Measurements from ENCODE around the gene RPUSD1. TPM values are rescaled to one million over a fixed set of nuclear protein-coding genes. Genes with fewer than 3 reads are reported as not detected.

Gene RPUSD1
- total RNA-seq, 2 experiments from 2014 or later, result 12.8 to 15.0 TPM

DNA sequence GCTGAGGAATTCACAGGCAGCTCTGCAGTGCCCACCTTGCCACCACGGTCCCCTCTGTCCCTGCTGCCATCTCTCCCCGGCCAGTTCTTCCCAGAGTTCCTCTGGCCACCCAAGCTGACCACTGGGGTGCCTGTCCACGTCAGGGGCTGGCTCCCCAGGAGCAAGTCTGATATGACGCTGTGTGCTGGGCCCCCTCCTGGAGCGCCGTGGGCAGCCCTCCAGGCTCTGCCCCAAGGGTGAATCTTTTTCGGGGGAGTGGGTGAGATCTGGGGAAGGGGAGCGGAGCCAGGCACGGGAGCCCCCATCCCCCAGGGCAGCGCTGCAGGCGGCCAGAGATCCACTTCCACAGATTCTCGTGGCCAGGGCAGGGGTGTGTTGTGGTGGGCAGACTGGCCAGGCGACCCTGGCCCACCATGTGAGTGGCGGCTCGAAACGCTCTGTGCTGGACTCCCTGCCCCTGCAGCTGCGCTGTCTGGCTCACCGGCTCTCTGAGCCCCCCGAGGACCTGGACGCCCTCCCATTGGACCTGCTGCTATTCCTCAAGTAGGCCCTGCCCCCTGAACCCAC, 23.9 kb downstream of the RPUSD1 start:
- ATAC-seq (ENCODE audit: poor library complexity) (no peak), DNase-seq (peak in 1 of 14 experiments; percentile 8)
- no peaks in the 10 kb centered on the region for H3K27me3 Mint-ChIP-seq
- no peak overlapping the region for H3K27ac ChIP-seq (ENCODE audit: low read depth in 1 of 2, low read length in 2 of 2)
- H3K27ac Mint-ChIP-seq, result no peak overlapping the region
- H3K36me3 ChIP-seq (ENCODE audit: insufficient read depth, low read length), result no peaks in the 10 kb centered on the region
- no peaks in the 10 kb centered on the region for H3K9me3 ChIP-seq (ENCODE audit: control insufficient read depth in 1 of 2, insufficient read depth in 1 of 2, low read length in 2 of 2)
- no peak overlapping the region for H3K4me3 Mint-ChIP-seq
- POLR2A ChIA-PET, result no interaction called here
- H3K27me3 ChIP-seq (ENCODE audit: control insufficient read depth in 1 of 2, insufficient read depth in 2 of 2, low read length in 2 of 2), result peaks cover 0 to 1% of the 10 kb centered on the region in 2 experiments
- TF ChIP-seq, protein P1, sequence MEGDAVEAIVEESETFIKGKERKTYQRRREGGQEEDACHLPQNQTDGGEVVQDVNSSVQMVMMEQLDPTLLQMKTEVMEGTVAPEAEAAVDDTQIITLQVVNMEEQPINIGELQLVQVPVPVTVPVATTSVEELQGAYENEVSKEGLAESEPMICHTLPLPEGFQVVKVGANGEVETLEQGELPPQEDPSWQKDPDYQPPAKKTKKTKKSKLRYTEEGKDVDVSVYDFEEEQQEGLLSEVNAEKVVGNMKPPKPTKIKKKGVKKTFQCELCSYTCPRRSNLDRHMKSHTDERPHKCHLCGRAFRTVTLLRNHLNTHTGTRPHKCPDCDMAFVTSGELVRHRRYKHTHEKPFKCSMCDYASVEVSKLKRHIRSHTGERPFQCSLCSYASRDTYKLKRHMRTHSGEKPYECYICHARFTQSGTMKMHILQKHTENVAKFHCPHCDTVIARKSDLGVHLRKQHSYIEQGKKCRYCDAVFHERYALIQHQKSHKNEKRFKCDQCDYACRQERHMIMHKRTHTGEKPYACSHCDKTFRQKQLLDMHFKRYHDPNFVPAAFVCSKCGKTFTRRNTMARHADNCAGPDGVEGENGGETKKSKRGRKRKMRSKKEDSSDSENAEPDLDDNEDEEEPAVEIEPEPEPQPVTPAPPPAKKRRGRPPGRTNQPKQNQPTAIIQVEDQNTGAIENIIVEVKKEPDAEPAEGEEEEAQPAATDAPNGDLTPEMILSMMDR (IDR thresholded peaks at IDR 0.05), result no peak
- no peaks in the 10 kb centered on the region for H3K4me1 ChIP-seq (ENCODE audit: insufficient read depth, low read length)
- H3K4me3 ChIP-seq (ENCODE audit: low read length), result no peak overlapping the region
- intact Hi-C loops (cut with DNase I, micrococcal nuclease), result no loop called here
- no peaks in the 10 kb centered on the region for H3K36me3 Mint-ChIP-seq (ENCODE audit: low read depth)
- H3K4me1 Mint-ChIP-seq (ENCODE audit: low read depth), result no peaks in the 10 kb centered on the region
- CTCF ChIA-PET, result no interaction called here
- no peaks in the 10 kb centered on the region for H3K9me3 Mint-ChIP-seq

DNA sequence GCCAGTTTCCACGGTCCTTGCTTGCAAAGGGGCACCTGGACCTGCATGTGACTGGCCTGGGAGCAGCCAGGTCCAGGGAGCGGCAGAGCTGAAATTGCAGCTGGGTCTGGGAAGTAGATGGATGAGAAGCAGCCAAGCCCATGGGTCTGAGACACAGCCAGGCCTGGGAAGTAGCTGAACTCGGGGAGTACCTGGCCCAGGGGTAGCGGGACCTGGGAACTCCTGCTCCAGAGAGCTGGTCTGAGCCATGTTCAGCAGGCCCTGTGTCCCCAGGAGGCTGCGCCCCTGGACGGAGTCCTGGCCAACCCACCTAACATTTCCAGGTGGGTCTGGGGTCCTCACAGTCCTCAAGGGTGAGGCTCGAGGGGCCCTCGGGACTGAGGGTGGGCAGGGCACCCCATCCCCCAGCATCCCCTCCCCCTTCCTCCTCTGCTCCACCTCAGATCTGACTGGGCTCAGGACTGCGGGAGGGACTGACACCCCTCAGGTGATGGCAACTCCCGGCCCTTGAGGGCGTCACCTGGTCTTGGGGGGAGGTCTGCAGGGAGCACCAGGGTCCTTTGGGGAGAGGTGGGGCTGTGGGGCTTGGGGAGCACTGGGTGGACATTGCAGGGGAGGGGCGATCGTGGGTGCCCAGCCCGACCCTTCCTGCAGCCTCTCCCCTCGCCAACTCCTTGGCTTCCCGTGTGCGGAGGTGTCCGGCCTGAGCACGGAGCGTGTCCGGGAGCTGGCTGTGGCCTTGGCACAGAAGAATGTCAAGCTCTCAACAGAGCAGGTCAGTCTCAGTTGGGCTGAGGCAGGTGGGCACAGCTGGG, 24.6 kb downstream of the RPUSD1 start:
- H3K27me3 Mint-ChIP-seq, result no peaks in the 10 kb centered on the region
- H3K27me3 ChIP-seq (ENCODE audit: control insufficient read depth in 1 of 2, insufficient read depth in 2 of 2, low read length in 2 of 2), result no peaks in the 10 kb centered on the region
- DNase-seq, result peak in 1 of 14 experiments; percentile 22
- no peak overlapping the region for H3K27ac ChIP-seq (ENCODE audit: low read depth in 1 of 2, low read length in 2 of 2)
- no peaks in the 10 kb centered on the region for H3K9me3 Mint-ChIP-seq
- H3K4me3 ChIP-seq (ENCODE audit: low read length), result no peak overlapping the region
- H3K4me1 ChIP-seq (ENCODE audit: insufficient read depth, low read length), result no peaks in the 10 kb centered on the region
- intact Hi-C loops (cut with DNase I, micrococcal nuclease), result no loop called here
- no peaks in the 10 kb centered on the region for H3K4me1 Mint-ChIP-seq (ENCODE audit: low read depth)
- no peaks in the 10 kb centered on the region for H3K36me3 Mint-ChIP-seq (ENCODE audit: low read depth)
- ChIA-PET POLR2A (no interaction called here), CTCF (no interaction called here)
- TF ChIP-seq, protein P1 (IDR thresholded peaks at IDR 0.05), result no peak
- no peaks in the 10 kb centered on the region for H3K36me3 ChIP-seq (ENCODE audit: insufficient read depth, low read length)
- H3K9me3 ChIP-seq (ENCODE audit: control insufficient read depth in 1 of 2, insufficient read depth in 1 of 2, low read length in 2 of 2), result no peaks in the 10 kb centered on the region
- no peak for ATAC-seq (ENCODE audit: poor library complexity)
- no peak overlapping the region for H3K27ac Mint-ChIP-seq
- H3K4me3 Mint-ChIP-seq, result no peak overlapping the region

DNA sequence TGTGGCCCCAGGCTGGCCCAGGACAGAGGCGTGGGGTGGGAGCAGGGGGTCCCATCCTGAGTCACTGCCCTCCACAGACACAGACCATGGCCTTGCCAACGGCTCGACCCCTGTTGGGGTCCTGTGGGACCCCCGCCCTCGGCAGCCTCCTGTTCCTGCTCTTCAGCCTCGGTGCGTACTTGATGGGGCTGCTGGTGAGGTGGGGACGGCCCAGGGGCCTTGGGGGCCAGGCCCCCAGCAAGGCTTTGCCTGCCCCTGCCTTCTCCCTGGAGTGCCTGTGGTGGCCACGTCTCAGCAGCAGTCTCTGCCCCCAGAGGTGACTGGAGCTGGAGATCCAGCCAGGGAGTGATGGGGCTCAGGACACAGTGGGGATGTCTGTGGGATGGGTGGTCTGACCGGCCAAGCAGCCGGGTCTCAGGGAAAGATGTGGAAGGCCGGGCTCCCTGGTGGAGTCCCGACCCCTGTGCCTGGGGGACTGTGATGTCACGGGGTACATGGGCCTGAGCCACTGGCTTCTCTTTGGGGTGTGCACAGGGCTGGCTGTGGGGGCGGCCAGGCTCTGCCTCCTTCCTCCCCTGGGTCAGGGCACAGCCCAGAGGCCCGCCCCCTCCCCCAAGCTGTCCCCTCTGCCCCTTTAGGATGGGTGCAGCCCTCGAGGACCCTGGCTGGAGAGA, 25.4 kb downstream of the RPUSD1 start:
- Histone ChIP-seq H3K4me3 (ENCODE audit: low read length) (no peak overlapping the region), H3K36me3 (ENCODE audit: insufficient read depth, low read length) (no peaks in the 10 kb centered on the region), H3K9me3 (ENCODE audit: control insufficient read depth in 1 of 2, insufficient read depth in 1 of 2, low read length in 2 of 2) (no peaks in the 10 kb centered on the region), H3K27me3 (ENCODE audit: control insufficient read depth in 1 of 2, insufficient read depth in 2 of 2, low read length in 2 of 2) (no peaks in the 10 kb centered on the region), H3K27ac (ENCODE audit: low read depth in 1 of 2, low read length in 2 of 2) (no peak overlapping the region), H3K4me1 (ENCODE audit: insufficient read depth, low read length) (no peaks in the 10 kb centered on the region)
- Mint-ChIP-seq H3K9me3 (no peaks in the 10 kb centered on the region), H3K4me1 (ENCODE audit: low read depth) (no peaks in the 10 kb centered on the region), H3K4me3 (no peak overlapping the region), H3K36me3 (ENCODE audit: low read depth) (no peaks in the 10 kb centered on the region), H3K27me3 (no peaks in the 10 kb centered on the region), H3K27ac (no peak overlapping the region)
- no peak for ATAC-seq (ENCODE audit: poor library complexity)
- intact Hi-C loops (cut with DNase I, micrococcal nuclease), result no loop called here
- TF ChIP-seq, protein P1 (IDR thresholded peaks at IDR 0.05), result no peak
- CTCF ChIA-PET, result no interaction called here
- POLR2A ChIA-PET, result no interaction called here
- DNase-seq, result peak in 2 of 14 experiments; percentile 4 to 12
